HG03280 (cell line): ENCODE results near the gene CADM2.

ENCODE experiments used
- ATAC-seq: cut with Tn5 transposase; IDR thresholded peaks from one replicate; pipeline ENCODE4 v1.9.1; 2021; ENCODE audit warnings: mild to moderate bottlenecking, moderate library complexity; ENCODE audit not compliant: unreplicated experiment

CADM2 gene

DNA sequence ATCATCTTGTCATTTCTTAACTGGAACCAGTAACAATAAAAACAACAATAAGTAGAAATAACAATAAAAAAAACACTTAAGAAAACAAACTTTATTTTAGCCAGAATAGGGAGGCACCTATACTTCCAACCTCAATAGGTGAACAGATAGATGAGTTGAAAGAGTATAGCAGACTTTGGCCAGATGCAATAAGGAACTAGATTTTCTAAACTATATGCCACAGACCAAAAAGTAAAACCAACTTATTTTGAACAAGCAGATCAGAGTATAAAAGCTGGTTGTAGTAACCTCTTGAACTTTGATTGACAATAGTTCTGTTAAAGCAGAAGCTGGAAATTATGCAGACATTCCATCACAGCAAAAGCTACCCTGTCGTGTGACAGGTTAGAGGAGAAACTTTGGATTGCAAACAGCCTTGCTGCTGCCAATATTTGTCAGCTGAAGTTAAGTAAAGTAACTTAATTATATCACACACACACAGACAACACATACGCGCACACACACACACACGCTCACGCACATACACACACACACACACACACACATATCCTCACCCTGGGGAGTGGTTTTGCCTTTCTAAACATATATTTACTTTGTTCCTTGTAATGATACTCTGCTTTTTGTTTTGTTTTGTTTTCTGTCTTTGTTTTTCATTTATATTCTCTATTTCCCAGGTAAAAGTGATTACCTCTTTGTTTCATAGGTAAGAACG is 1128.5 kb downstream of the CADM2 start:
- ATAC-seq: no peak

DNA sequence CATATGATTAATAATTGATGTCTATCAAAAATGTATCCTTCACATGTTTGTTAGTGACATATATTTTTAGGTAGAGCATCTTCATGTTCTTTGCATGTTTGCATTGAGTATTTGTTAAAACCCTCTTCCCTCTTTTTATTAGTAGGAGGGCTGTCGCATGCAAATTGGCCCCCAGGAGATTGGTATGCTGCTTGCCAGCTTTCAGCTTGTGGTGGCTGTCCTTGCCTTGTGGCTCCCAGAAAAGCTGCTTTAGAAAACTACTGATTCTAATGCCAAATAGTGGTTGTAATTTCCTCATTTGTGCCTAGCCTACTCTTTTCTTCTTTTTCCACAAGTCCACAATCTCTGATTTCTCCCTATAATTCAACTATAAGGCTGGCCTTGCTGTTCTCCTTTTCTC is 1145.4 kb downstream of the CADM2 start:
- no peak for ATAC-seq

DNA sequence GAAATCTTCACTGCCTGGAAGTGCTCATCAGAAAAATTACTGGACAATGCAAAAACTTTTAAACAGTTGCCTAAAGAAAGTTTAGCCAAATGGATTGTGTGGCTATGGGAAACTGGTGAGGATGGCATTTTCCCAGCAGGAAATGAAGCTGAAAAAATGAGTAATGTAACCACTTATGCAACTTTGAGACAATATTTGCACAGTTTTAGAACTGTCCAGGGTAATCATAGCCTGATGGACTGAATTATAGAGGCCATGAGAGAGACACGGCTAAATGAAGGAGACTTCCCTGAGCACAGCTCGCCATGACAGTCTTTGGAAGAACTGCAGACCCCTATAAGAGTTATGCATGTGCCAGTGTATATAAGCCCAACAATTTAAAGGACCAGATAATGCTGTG is 1150.6 kb downstream of the CADM2 start:
- no peak for ATAC-seq
